IMR-90 (cell line): ENCODE measurements around the gene CEP170.
"Not testable (repeated sequence)": the region's sequence is repeated elsewhere in the genome, so short reads cannot be mapped to it uniquely, and the experiment has no call there.

Experiments used
- CEBPB ChIP-seq: IDR thresholded peaks from 2 replicates; pipeline ENCODE4 v1.6.1; 2012; ENCODE audit warnings: low read depth, low read length, improper control_type of control experiment
- CHD1 ChIP-seq: IDR thresholded peaks from 2 replicates; pipeline ENCODE4 v1.6.1; 2012; ENCODE audit warnings: low read depth, low read length, improper control_type of control experiment
- POLR2A ChIP-seq: IDR thresholded peaks from 2 replicates; pipeline ENCODE4 v1.6.1; 2012; ENCODE audit warnings: mild to moderate bottlenecking, low read depth, low read length
- RFX5 ChIP-seq: IDR thresholded peaks from 2 replicates; pipeline ENCODE4 v1.8.0; 2012; ENCODE audit warnings: low read depth, mild to moderate bottlenecking, low read length, moderate library complexity
- TF ChIP-seq, protein P1 (sequence below): conservative IDR thresholded peaks from 2 replicates; pipeline ENCODE4 v1.5.1; 2012; ENCODE audit warnings: mild to moderate bottlenecking, low read depth, low read length, improper control_type of control experiment

GRCh38 chr1:243201316-243201715, 53.8 kb downstream of the CEP170 start:
- not testable (repeated sequence) for TF ChIP-seq CEBPB, CHD1, POLR2A, RFX5
- TF ChIP-seq, protein P1, sequence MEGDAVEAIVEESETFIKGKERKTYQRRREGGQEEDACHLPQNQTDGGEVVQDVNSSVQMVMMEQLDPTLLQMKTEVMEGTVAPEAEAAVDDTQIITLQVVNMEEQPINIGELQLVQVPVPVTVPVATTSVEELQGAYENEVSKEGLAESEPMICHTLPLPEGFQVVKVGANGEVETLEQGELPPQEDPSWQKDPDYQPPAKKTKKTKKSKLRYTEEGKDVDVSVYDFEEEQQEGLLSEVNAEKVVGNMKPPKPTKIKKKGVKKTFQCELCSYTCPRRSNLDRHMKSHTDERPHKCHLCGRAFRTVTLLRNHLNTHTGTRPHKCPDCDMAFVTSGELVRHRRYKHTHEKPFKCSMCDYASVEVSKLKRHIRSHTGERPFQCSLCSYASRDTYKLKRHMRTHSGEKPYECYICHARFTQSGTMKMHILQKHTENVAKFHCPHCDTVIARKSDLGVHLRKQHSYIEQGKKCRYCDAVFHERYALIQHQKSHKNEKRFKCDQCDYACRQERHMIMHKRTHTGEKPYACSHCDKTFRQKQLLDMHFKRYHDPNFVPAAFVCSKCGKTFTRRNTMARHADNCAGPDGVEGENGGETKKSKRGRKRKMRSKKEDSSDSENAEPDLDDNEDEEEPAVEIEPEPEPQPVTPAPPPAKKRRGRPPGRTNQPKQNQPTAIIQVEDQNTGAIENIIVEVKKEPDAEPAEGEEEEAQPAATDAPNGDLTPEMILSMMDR: not testable (repeated sequence)
